ENCODE data around the gene GOPC. TPM values are rescaled to one million over a fixed set of nuclear protein-coding genes. Genes with fewer than 3 reads are reported as not detected.

The GOPC gene
- total and polyA plus RNA-seq, 3 donors from 2014 or later = 26.6 to 29.9 (median 28.8) TPM

GRCh38 chr6:117536317-117536716 is 66.0 kb downstream of the GOPC start:
- Histone ChIP-seq H3K4me3 (no peak overlapping the region), H3K27ac (no peak overlapping the region), H3K27me3 (no peaks in the 10 kb centered on the region), H3K36me3 (ENCODE audit: low read depth, missing control alignments) (no peaks in the 10 kb centered on the region), H3K9me3 (no peaks in the 10 kb centered on the region), H3K4me1 (no peaks in the 10 kb centered on the region)
- 81 to 87% methylated on average over 4 of the region's 4 CpGs for WGBS, 2 donors
- TF ChIP-seq CTCF (IDR thresholded peaks at IDR 0.05) (no peak), POLR2A (IDR thresholded peaks at IDR 0.05) (no peak)
- intact Hi-C loops (cut with DNase I; ENCODE audit: low total_unique reads) = no loop called here
- no peak for DNase-seq

GRCh38 chr6:117534974-117535373 is 67.3 kb downstream of the GOPC start:
- no peaks in the 10 kb centered on the region for H3K27me3 ChIP-seq
- H3K27ac ChIP-seq = no peak overlapping the region
- no peaks in the 10 kb centered on the region for H3K36me3 ChIP-seq (ENCODE audit: low read depth, missing control alignments)
- WGBS, 2 donors = 57 to 77% methylated on average over 3 of the region's 3 CpGs
- intact Hi-C loops (cut with DNase I; ENCODE audit: low total_unique reads) = no loop called here
- H3K4me3 ChIP-seq = no peak overlapping the region
- no peaks in the 10 kb centered on the region for H3K4me1 ChIP-seq
- TF ChIP-seq CTCF (IDR thresholded peaks at IDR 0.05) (no peak), POLR2A (IDR thresholded peaks at IDR 0.05) (no peak)
- no peak for DNase-seq
- no peaks in the 10 kb centered on the region for H3K9me3 ChIP-seq

GRCh38 chr6:117533775-117534174 is 68.5 kb downstream of the GOPC start:
- 88 to 89% methylated on average over 4 of the region's 4 CpGs for WGBS, 2 donors
- no peak for TF ChIP-seq CTCF (IDR thresholded peaks at IDR 0.05)
- no peak for TF ChIP-seq POLR2A (IDR thresholded peaks at IDR 0.05)
- intact Hi-C loops (cut with DNase I; ENCODE audit: low total_unique reads) = no loop called here
- Histone ChIP-seq H3K27me3 (no peaks in the 10 kb centered on the region), H3K27ac (no peak overlapping the region), H3K4me3 (no peak overlapping the region), H3K9me3 (no peaks in the 10 kb centered on the region), H3K4me1 (no peaks in the 10 kb centered on the region), H3K36me3 (ENCODE audit: low read depth, missing control alignments) (no peaks in the 10 kb centered on the region)
- no peak for DNase-seq

- H3K27ac ChIP-seq = no peak overlapping the region
- intact Hi-C loops (cut with DNase I; ENCODE audit: low total_unique reads) = no loop called here
- H3K9me3 ChIP-seq = no peaks in the 10 kb centered on the region
- no peaks in the 10 kb centered on the region for H3K36me3 ChIP-seq (ENCODE audit: low read depth, missing control alignments)
- 88 to 95% methylated on average over 5 of the region's 5 CpGs for WGBS, 2 donors
- no peak for DNase-seq
- no peaks in the 10 kb centered on the region for H3K4me1 ChIP-seq
- no peak for TF ChIP-seq POLR2A (IDR thresholded peaks at IDR 0.05)
- no peak for TF ChIP-seq CTCF (IDR thresholded peaks at IDR 0.05)
- no peaks in the 10 kb centered on the region for H3K27me3 ChIP-seq
- no peak overlapping the region for H3K4me3 ChIP-seq
These were observed 70.2 kb downstream of the GOPC start for GRCh38 chr6:117531809-117532725.

- WGBS, 2 donors = 52 to 68% methylated on average over 6 of the region's 6 CpGs
- TF ChIP-seq CTCF (IDR thresholded peaks at IDR 0.05) = no peak
- TF ChIP-seq POLR2A (IDR thresholded peaks at IDR 0.05) = no peak
- Histone ChIP-seq H3K9me3 (no peaks in the 10 kb centered on the region), H3K27ac (no peak overlapping the region), H3K36me3 (ENCODE audit: low read depth, missing control alignments) (no peaks in the 10 kb centered on the region), H3K4me1 (no peaks in the 10 kb centered on the region), H3K4me3 (no peak overlapping the region), H3K27me3 (no peaks in the 10 kb centered on the region)
- DNase-seq = no peak
- intact Hi-C loops (cut with DNase I; ENCODE audit: low total_unique reads) = no loop called here
These were observed 71.0 kb downstream of the GOPC start for GRCh38 chr6:117531346-117531745.
